Endothelial cell of umbilical vein (primary cell): ENCODE results near the gene WFIKKN1. TPM values are rescaled to one million over a fixed set of nuclear protein-coding genes. Genes with fewer than 3 reads are reported as not detected.

Experiments used
- BruUV-seq: library from RNA; stranded (reverse); fragments of 400-500 nt; replicated peaks from 2 replicates; lab custom pipeline; 2021; lab: Mats Ljungman, UMichigan
- CTCF ChIA-PET: fragments of 300-600, 350-600 bp; sonication (Branson Sonifier 250); formaldehyde crosslinking; loops from one replicate; lab custom pipeline; 2021; ENCODE audit warnings: antibody characterized with exemption, inconsistent platforms; lab: Charles Lee
- POLR2A ChIA-PET: fragments of 300-600, 350-600 bp; sonication (Branson Sonifier 250); formaldehyde crosslinking; loops from one replicate; lab custom pipeline; 2021; ENCODE audit warnings: antibody characterized with exemption, inconsistent platforms; lab: Charles Lee
- DNase-seq: peaks from one replicate; pipeline ENCODE4 v3.0.0-alpha.2; 2011; ENCODE audit warnings: low read depth, low spot score
- FAIRE-seq: peaks from 2 replicates; lab custom pipeline; 2011; peaks lifted over from hg19 to GRCh38; lab: Jason Lieb, UNC
- H2AFZ ChIP-seq: 2 replicates; pipeline ENCODE4 v1.6.0; 2012; ENCODE audit warnings: low read depth, low read length, control low read depth, inconsistent platforms
- H3K27ac ChIP-seq: 2 replicates; pipeline ENCODE4 v1.5.1; 2011; ENCODE audit warnings: low read depth, mild to moderate bottlenecking, control low read depth, low read length, moderate library complexity; ENCODE audit not compliant: insufficient read depth
- H3K27me3 ChIP-seq, 2 experiments: 2 replicates each; pipeline versions ENCODE4 v1.6.0 to v1.6.1; 2011; ENCODE audit warnings: low read length in 2 of 2, mixed read lengths in 1 of 2; ENCODE audit not compliant: control insufficient read depth in 2 of 2, insufficient read depth in 2 of 2
- H3K36me3 ChIP-seq, 2 experiments: 2 replicates in 1 of 2; 3 replicates in 1 of 2; pipeline ENCODE4 v1.5.1; 2011; ENCODE audit warnings: low read length in 2 of 2, mild to moderate bottlenecking in 1 of 2, moderate library complexity in 1 of 2; ENCODE audit not compliant: control insufficient read depth in 2 of 2, insufficient read depth in 2 of 2; ENCODE audit errors: extremely low read depth in 1 of 2
- H3K4me1 ChIP-seq: 3 replicates; pipeline ENCODE4 v1.5.1; 2011; ENCODE audit warnings: mild to moderate bottlenecking, low read length; ENCODE audit not compliant: control insufficient read depth, insufficient read depth; ENCODE audit errors: extremely low read depth
- H3K4me2 ChIP-seq: 2 replicates; pipeline ENCODE4 v1.6.1; 2011; ENCODE audit warnings: low read length, control low read depth, mixed read lengths; ENCODE audit not compliant: insufficient read depth
- H3K4me3 ChIP-seq, 3 experiments: fragments of 200-600 bp in 1 of 3; sonication (generic), shearing (Covaris generic) in 1 of 3; replicated peaks in 1 of 3; 2 replicates each; pipeline ENCODE4 v1.5.1; 2011 to 2016; ENCODE audit warnings: control low read depth in 3 of 3, low read length in 3 of 3, mild to moderate bottlenecking in 2 of 3, inconsistent platforms in 1 of 3, low read depth in 1 of 3, moderate library complexity in 1 of 3; ENCODE audit not compliant: insufficient read depth in 1 of 3
- H3K79me2 ChIP-seq: 2 replicates; pipeline ENCODE4 v1.6.0; 2012; ENCODE audit warnings: low read length, inconsistent platforms; ENCODE audit not compliant: control insufficient read depth, insufficient read depth
- H3K9ac ChIP-seq: replicated peaks from 2 replicates; pipeline ENCODE3; 2011; ENCODE audit warnings: low read length, control low read depth; ENCODE audit not compliant: insufficient read depth; ENCODE audit errors: extremely low read depth
- H3K9me1 ChIP-seq: replicated peaks from 3 replicates; pipeline ENCODE4 v1.6.0; 2011; ENCODE audit warnings: mild to moderate bottlenecking, low read length; ENCODE audit not compliant: control insufficient read depth, insufficient read depth; ENCODE audit errors: extremely low read depth
- H3K9me3 ChIP-seq: replicated peaks from 2 replicates; pipeline ENCODE4 v1.5.1; 2012; ENCODE audit warnings: low read length, inconsistent platforms; ENCODE audit not compliant: control insufficient read depth, insufficient read depth
- H4K20me1 ChIP-seq: replicated peaks from 2 replicates; pipeline ENCODE3; 2011; ENCODE audit warnings: mild to moderate bottlenecking, low read length; ENCODE audit not compliant: control insufficient read depth, insufficient read depth; ENCODE audit errors: extremely low read depth
- EZH2 ChIP-seq: IDR thresholded peaks from 2 replicates; pipeline ENCODE4 v1.6.1; 2012; ENCODE audit warnings: borderline replicate concordance, low read depth, mild to moderate bottlenecking, moderate library complexity, low read length, inconsistent platforms; ENCODE audit not compliant: severe bottlenecking
- FOS ChIP-seq: IDR thresholded peaks from 2 replicates; pipeline ENCODE4 v1.6.1; 2011; ENCODE audit warnings: mild to moderate bottlenecking, low read length, moderate library complexity, borderline replicate concordance; ENCODE audit not compliant: insufficient read depth
- GATA2 ChIP-seq: IDR thresholded peaks from 2 replicates; pipeline ENCODE4 v1.7.0; 2011; ENCODE audit warnings: low read depth, mild to moderate bottlenecking, moderate library complexity, mixed read lengths, low read length; ENCODE audit not compliant: insufficient read length, insufficient read depth
- JUN ChIP-seq: IDR thresholded peaks from 2 replicates; pipeline ENCODE4 v1.6.1; 2011; ENCODE audit warnings: borderline replicate concordance, low read depth; ENCODE audit not compliant: insufficient read length, insufficient read depth
- MYC ChIP-seq: IDR thresholded peaks from one replicate; pipeline ENCODE4 v1.6.1; 2011; ENCODE audit warnings: mild to moderate bottlenecking, low read depth, low read length
- POLR2A ChIP-seq: IDR thresholded peaks from 2 replicates; pipeline ENCODE4 v1.6.1; 2012; ENCODE audit warnings: low read depth, mild to moderate bottlenecking, control low read depth, low read length
- POLR2AphosphoS5 ChIP-seq: IDR thresholded peaks from 2 replicates; pipeline ENCODE4 v1.6.1; 2012; ENCODE audit warnings: low read depth, mild to moderate bottlenecking, control low read depth, low read length, moderate library complexity; ENCODE audit not compliant: insufficient read depth
- dilution Hi-C: fragments of 300-500 bp; cut with MboI; formaldehyde crosslinking; loops from one replicate; pipeline ENCODE4 v1.15.0; 2019; ENCODE audit warnings: low sequenced_read_pairs; ENCODE audit not compliant: extremely low pct_ligation_motif_present
- intact Hi-C: fragments of 100-400 bp; cut with micrococcal nuclease; formaldehyde crosslinking; loops from one replicate; pipeline ENCODE4 v1.10.0; 2022
- polyA plus RNA-seq, 4 experiments: library from polyadenylated mRNA; depleted of rRNA in 3 of 4; stranded (reverse) in 3 of 4; unstranded in 1 of 4; fragments of >200 nt; gene quantifications; 2 replicates each; pipeline versions ENCODE4 v1.2.1 to v1.2.3, GENCODE V29; 2011 to 2012; ENCODE audit warnings: missing spikeins in 1 of 4
- total RNA-seq: library from RNA; stranded (reverse); gene quantifications from 2 replicates; pipeline ENCODE4 v1.2.3, GENCODE V29; 2021
- TF ChIP-seq, protein P1 (sequence below), 2 donors: IDR thresholded peaks; 1 replicate in 1 of 2; 2 replicates in 1 of 2; pipeline ENCODE4 v1.5.1; 2011; ENCODE audit warnings: low read length in 2 of 2, mild to moderate bottlenecking in 2 of 2, moderate library complexity in 2 of 2, control low read depth in 1 of 2, inconsistent platforms in 1 of 2, low read depth in 1 of 2; ENCODE audit not compliant: insufficient read depth in 1 of 2; ENCODE audit errors: extremely low read depth in 1 of 2
- TF ChIP-seq, protein P2 (sequence below): IDR thresholded peaks from 2 replicates; pipeline ENCODE4 v1.6.1; 2011; ENCODE audit not compliant: insufficient read depth, insufficient read length

WFIKKN1 gene
- total and polyA plus RNA-seq, 2 donors (not counting 3 experiments of a cell fraction or from before 2014, with no cell fraction given): 0.06 to 0.40 TPM

DNA sequence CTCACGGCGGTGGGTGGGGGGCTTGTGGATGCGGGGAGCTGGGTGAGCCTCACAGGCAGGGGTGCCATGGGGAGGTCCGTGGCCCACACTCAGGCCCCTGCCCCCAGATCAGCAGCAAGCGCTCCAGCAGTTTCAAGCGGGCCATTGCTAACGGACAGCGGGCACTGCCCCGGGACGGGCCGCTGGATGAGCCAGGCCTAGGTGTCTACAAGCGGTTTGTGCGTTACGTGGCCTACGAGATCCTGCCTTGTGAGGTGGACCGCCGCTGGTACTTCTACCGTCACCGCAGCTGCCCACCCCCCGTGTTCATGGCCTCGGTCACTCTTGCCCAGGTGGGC is 45.7 kb downstream of the WFIKKN1 start:
- H3K4me3 ChIP-seq: no peak overlapping the region
- H3K4me1 ChIP-seq: peaks cover 8% of the 10 kb centered on the region
- intact Hi-C loops (no loop called here), dilution Hi-C loops (no loop called here)
- no peak for TF ChIP-seq JUN
- TF ChIP-seq EZH2: no peak
- TF ChIP-seq MYC: no peak
- no peak for TF ChIP-seq POLR2AphosphoS5
- no peak for TF ChIP-seq POLR2A
- no peak for FAIRE-seq
- ChIA-PET POLR2A (no interaction called here), CTCF (interaction anchor here (0.9 to 1.5 kb wide), 4 partner anchors 9 to 97 kb away, joined by 3 to 6 read pairs (median 3); partner anchors contain the start of genes METTL26 and RHOT2)
- no peak overlapping the region for H3K27ac ChIP-seq
- H4K20me1 ChIP-seq: no peaks in the 10 kb centered on the region
- peaks cover 10% of the 10 kb centered on the region for H3K79me2 ChIP-seq
- no peaks in the 10 kb centered on the region for H3K9me1 ChIP-seq
- H3K9ac ChIP-seq: no peak overlapping the region
- DNase-seq: no peak
- H3K4me2 ChIP-seq: no peak overlapping the region
- no peak overlapping the region for H2AFZ ChIP-seq
- H3K27me3 ChIP-seq: no peaks in the 10 kb centered on the region
- H3K36me3 ChIP-seq: peaks cover 3 to 17% of the 10 kb centered on the region in 2 experiments
- no TSS peak for BruUV-seq
- H3K9me3 ChIP-seq: no peaks in the 10 kb centered on the region

DNA sequence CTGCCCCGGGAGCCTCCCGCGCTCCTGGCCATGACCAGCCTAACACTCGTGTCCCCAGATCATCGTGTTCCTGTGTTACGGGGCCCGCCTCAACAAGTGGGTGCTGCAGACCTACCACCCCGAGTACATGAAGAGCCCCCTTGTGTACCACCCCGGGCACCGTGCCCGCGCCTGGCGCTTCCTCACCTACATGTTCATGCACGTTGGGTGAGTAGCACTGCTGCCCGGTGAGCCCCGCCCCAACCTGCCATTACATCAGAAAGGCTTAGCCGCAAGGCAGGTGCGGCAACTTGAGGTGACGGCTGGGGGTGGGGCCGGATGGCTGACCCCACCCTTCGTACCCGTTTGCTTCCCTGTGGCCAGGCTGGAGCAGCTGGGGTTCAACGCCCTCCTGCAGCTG is 46.1 kb downstream of the WFIKKN1 start:
- CTCF ChIA-PET: interaction anchor here (1.4 kb wide), 1 partner anchor 9 kb away, joined by 6 read pairs; the partner anchor contains the start of gene RHOT2

More for the DNA sequence above, 46.1 kb downstream of the WFIKKN1 start:
- Histone ChIP-seq H3K36me3 (peaks cover 3 to 19% of the 10 kb centered on the region in 2 experiments), H3K4me1 (peaks cover 12% of the 10 kb centered on the region), H3K79me2 (peaks cover 14% of the 10 kb centered on the region), H3K9ac (no peak overlapping the region), H3K4me2 (no peak overlapping the region), H4K20me1 (no peaks in the 10 kb centered on the region), H3K27ac (no peak overlapping the region), H3K9me3 (no peaks in the 10 kb centered on the region), H3K9me1 (no peaks in the 10 kb centered on the region), H3K4me3 (no peak overlapping the region), H2AFZ (no peak overlapping the region), H3K27me3 (no peaks in the 10 kb centered on the region)
- no TSS peak for BruUV-seq
- DNase-seq (no peak), FAIRE-seq (no peak)
- dilution Hi-C loops (no loop called here), intact Hi-C loops (no loop called here)
- POLR2A ChIA-PET: no interaction called here
- TF ChIP-seq POLR2A: no peak
- no peak for TF ChIP-seq GATA2
- TF ChIP-seq, protein P1, sequence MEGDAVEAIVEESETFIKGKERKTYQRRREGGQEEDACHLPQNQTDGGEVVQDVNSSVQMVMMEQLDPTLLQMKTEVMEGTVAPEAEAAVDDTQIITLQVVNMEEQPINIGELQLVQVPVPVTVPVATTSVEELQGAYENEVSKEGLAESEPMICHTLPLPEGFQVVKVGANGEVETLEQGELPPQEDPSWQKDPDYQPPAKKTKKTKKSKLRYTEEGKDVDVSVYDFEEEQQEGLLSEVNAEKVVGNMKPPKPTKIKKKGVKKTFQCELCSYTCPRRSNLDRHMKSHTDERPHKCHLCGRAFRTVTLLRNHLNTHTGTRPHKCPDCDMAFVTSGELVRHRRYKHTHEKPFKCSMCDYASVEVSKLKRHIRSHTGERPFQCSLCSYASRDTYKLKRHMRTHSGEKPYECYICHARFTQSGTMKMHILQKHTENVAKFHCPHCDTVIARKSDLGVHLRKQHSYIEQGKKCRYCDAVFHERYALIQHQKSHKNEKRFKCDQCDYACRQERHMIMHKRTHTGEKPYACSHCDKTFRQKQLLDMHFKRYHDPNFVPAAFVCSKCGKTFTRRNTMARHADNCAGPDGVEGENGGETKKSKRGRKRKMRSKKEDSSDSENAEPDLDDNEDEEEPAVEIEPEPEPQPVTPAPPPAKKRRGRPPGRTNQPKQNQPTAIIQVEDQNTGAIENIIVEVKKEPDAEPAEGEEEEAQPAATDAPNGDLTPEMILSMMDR (IDR thresholded peaks at IDR 0.05; ENCODE audit: extremely low read depth in 1 of 2, insufficient read depth in 1 of 2, low read depth in 1 of 2, low read length in 2 of 2): no peak
- no peak for TF ChIP-seq MYC
- no peak for TF ChIP-seq EZH2
- TF ChIP-seq, protein P2, sequence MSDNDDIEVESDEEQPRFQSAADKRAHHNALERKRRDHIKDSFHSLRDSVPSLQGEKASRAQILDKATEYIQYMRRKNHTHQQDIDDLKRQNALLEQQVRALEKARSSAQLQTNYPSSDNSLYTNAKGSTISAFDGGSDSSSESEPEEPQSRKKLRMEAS: no peak
- no peak for TF ChIP-seq FOS
- TF ChIP-seq JUN: no peak
- TF ChIP-seq POLR2AphosphoS5: no peak
